Tibial nerve (tissue), 4 donors: ENCODE measurements around the gene MRPS22. TPM values are rescaled to one million over a fixed set of nuclear protein-coding genes. Genes with fewer than 3 reads are reported as not detected.

Experiments used
- DNase-seq, 2 donors: peaks; one replicate each; pipeline ENCODE4 v3.0.0-alpha.2; 2019; ENCODE audit warnings: low spot score in 2 of 2
- H3K27ac ChIP-seq, 4 donors: fragments of 200-600 bp; sonication (generic) in 3 of 4; one replicate each; pipeline ENCODE4 v1.5.1; 2017 to 2019; ENCODE audit warnings: mild to moderate bottlenecking in 1 of 4
- H3K27me3 ChIP-seq, 2 donors: fragments of 200-600 bp; sonication (generic) in 1 of 2; one replicate each; pipeline versions ENCODE4 v1.5.1 to v1.6.0; 2017 to 2019
- H3K36me3 ChIP-seq, 3 donors: fragments of 200-600 bp; sonication (generic); one replicate each; pipeline ENCODE4 v1.5.1; 2018 to 2019
- H3K4me1 ChIP-seq, 4 donors: fragments of 200-600 bp; sonication (generic) in 3 of 4; one replicate each; pipeline ENCODE4 v1.5.1; 2017 to 2019
- H3K4me3 ChIP-seq, 4 donors: fragments of 200-600 bp; sonication (generic) in 3 of 4; one replicate each; pipeline ENCODE4 v1.5.1; 2017 to 2019; ENCODE audit warnings: mild to moderate bottlenecking in 1 of 4, moderate library complexity in 1 of 4
- H3K9me3 ChIP-seq, 4 donors: fragments of 200-600 bp; sonication (generic) in 3 of 4; one replicate each; pipeline ENCODE4 v1.5.1; 2017 to 2019
- EP300 ChIP-seq, 2 donors: sonication (generic); formaldehyde crosslinking; IDR thresholded peaks; one replicate each; pipeline ENCODE4 v1.6.1; 2017; ENCODE audit warnings: antibody characterized with exemption in 2 of 2, mild to moderate bottlenecking in 1 of 2
- POLR2A ChIP-seq, 2 donors: fragments of 450-650 bp; IDR thresholded peaks; one replicate each; pipeline ENCODE4 v1.6.1; 2017; ENCODE audit warnings: antibody characterized with exemption in 2 of 2, mild to moderate bottlenecking in 2 of 2, moderate library complexity in 2 of 2
- WGBS, 2 donors: methylation state at CpG; one replicate each; pipeline ENCODE4 v1.1.5; 2018; 5-methylcytosine and 5-hydroxymethylcytosine counted together
- total RNA-seq, 4 donors: library from RNA; depleted of rRNA; stranded (reverse); fragments of >200 nt; gene quantifications; one replicate each; pipeline ENCODE4 v1.1.0, GENCODE V29; 2016
- TF ChIP-seq, protein P1 (sequence below), 5 experiments: fragments of 200-600 bp in 3 of 5; fragments of 450-650 bp in 2 of 5; sonication (generic) in 3 of 5; IDR thresholded peaks; one replicate each; pipeline ENCODE4 v1.5.1; 2016 to 2019; ENCODE audit warnings: antibody characterized with exemption in 5 of 5, mild to moderate bottlenecking in 3 of 5, moderate library complexity in 2 of 5

MRPS22 gene
- total RNA-seq, 4 donors from 2014 or later, result 37.7 to 50.7 (median 46.4) TPM

DNA sequence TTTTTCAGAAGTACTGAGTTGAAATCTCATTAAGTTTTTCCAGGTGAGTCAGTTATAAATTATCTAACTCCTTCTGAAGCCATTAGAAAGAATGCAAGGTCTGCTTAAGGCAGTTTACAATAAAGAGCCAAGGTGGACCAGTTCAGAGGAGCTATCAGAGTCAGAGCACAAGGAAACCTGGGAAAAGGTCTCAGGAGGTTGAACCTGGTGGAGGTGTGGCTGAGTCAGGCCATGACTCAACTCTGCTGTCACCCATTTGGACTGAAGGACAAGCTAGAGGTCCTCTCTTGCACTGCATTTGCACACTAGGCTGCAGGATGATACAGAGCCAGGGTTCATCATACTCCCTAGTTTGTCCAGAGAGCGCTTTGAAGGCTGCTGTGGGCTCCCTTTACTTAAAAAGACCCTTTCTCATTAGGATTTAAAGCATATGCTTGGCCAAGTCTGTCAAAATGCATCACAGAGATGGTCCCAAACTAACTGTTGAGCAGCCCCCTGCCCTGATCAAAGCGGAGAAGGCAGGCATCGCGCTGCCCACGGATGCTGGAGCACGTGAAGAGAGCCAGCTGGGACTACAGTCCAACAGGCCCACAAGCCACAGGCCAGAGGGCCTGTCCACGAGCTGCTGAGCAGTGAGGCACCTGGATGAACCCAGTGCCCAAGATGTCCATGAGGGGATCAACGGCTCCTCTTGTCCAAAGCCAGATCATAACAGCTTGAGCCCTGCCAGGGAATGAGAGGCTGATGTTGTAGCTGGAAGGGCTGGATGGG lies 26.0 kb upstream of the MRPS22 start:
- WGBS, 2 donors, result 86 to 89% methylated on average over 8 of the region's 8 CpGs
- no peak overlapping the region for H3K4me3 ChIP-seq
- no peaks in the 10 kb centered on the region for H3K9me3 ChIP-seq
- H3K27me3 ChIP-seq, result peaks cover 0 to 6% of the 10 kb centered on the region in 2 donors
- H3K27ac ChIP-seq, result no peak overlapping the region
- no peaks in the 10 kb centered on the region for H3K4me1 ChIP-seq
- DNase-seq, result no peak
- H3K36me3 ChIP-seq, result no peaks in the 10 kb centered on the region
- TF ChIP-seq, protein P1, sequence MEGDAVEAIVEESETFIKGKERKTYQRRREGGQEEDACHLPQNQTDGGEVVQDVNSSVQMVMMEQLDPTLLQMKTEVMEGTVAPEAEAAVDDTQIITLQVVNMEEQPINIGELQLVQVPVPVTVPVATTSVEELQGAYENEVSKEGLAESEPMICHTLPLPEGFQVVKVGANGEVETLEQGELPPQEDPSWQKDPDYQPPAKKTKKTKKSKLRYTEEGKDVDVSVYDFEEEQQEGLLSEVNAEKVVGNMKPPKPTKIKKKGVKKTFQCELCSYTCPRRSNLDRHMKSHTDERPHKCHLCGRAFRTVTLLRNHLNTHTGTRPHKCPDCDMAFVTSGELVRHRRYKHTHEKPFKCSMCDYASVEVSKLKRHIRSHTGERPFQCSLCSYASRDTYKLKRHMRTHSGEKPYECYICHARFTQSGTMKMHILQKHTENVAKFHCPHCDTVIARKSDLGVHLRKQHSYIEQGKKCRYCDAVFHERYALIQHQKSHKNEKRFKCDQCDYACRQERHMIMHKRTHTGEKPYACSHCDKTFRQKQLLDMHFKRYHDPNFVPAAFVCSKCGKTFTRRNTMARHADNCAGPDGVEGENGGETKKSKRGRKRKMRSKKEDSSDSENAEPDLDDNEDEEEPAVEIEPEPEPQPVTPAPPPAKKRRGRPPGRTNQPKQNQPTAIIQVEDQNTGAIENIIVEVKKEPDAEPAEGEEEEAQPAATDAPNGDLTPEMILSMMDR (IDR thresholded peaks at IDR 0.05), result no peak
- TF ChIP-seq POLR2A (IDR thresholded peaks at IDR 0.05), result no peak
- TF ChIP-seq EP300 (IDR thresholded peaks at IDR 0.05), result no peak

DNA sequence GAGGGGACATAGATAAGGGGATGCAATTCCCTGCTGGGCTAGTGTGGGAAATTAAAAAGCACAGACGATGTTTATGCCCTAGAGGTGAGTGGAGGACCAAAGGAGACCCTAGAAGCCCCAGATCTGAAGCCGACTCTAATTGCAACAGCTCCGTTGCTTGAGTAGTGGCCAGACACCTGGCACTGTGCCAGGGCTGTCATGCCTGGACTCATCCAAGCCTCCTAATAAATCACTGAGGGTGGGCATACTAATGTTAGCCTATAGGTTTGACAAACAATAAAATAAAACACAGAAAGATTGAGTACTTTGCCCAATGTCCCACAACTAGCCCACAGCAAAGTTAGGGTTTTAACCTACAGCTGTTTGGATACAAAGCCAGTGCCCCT lies 25.4 kb upstream of the MRPS22 start:
- Histone ChIP-seq H3K4me3 (no peak overlapping the region), H3K4me1 (no peaks in the 10 kb centered on the region), H3K36me3 (no peaks in the 10 kb centered on the region), H3K27ac (no peak overlapping the region), H3K27me3 (peaks cover 0 to 6% of the 10 kb centered on the region in 2 donors), H3K9me3 (no peaks in the 10 kb centered on the region)
- 20 to 50% methylated on average over 3 of the region's 3 CpGs for WGBS, 2 donors
- no peak for DNase-seq
- TF ChIP-seq, protein P1 (IDR thresholded peaks at IDR 0.05), result no peak
- TF ChIP-seq EP300 (IDR thresholded peaks at IDR 0.05), result no peak
- TF ChIP-seq POLR2A (IDR thresholded peaks at IDR 0.05), result no peak

DNA sequence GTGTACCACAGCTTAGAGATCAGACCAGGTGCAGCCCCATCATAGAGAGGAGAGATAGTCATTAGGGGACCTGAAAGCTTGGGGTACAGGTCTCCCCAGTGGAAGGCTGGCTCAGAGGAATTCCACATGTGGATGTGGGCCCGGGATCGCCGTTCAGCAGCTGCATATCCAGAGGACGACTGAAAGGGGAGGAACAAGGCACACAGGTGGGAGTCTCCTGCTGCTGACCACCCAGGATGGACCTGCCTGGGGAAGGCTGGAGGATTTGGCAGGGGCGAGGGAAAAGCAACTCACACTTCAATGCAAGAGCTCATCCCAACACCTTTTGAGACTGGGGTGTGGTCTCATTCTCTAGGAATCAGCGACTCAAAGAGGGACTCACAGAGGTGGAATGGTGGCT lies 25.0 kb upstream of the MRPS22 start:
- H3K27ac ChIP-seq, result no peak overlapping the region
- H3K4me1 ChIP-seq, result no peaks in the 10 kb centered on the region
- no peak overlapping the region for H3K4me3 ChIP-seq
- DNase-seq, result no peak
- peaks cover 0 to 6% of the 10 kb centered on the region in 2 donors for H3K27me3 ChIP-seq
- 79 to 88% methylated on average over 6 of the region's 6 CpGs for WGBS, 2 donors
- TF ChIP-seq EP300 (IDR thresholded peaks at IDR 0.05), result no peak
- no peaks in the 10 kb centered on the region for H3K36me3 ChIP-seq
- H3K9me3 ChIP-seq, result no peaks in the 10 kb centered on the region

DNA sequence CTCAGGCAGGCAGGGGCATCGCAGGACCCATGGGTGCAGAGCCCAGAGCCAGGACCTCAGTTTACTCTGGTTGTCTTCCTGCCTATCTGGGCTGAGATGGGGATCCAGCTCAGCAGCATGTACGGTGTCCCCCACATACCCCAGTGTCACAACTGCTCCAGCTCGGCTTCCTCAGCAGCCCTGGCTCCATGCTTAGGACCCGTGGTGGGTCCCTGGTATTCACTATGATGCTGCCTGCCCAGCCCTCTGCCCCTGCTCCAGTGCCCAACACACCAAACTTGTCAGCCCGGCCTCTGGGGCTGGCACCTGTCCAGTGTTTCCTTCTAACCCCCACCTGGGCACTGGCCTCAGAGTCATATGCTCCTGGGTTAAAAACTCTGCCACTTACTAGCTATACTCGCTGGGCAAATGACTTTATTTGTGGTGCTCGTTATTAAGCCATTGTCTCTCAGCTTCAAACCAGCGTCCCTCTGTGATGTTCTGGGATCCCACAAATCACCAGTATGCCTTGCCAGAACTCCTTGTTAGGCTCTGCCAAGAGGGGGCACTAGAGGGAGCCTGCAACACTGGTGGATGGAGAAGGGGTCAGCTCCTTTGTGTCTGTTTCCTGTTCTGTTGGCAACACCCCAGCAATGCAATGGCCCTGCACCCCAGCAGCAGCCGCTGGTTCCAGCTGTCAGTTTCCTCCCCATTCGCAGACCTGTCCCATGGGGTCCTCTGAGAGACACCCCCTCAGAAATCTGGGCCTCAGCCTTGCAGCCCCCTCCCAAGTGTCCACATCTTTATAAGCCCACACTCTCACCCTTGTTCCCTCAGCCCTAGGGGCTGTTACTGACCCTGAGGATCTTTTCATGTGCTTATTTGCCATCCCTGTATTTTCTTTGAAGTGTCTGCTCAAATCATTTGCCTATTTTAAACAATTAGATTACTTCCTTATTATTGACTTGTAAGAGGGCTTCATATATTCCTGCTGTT lies 24.1 kb upstream of the MRPS22 start:
- TF ChIP-seq POLR2A (IDR thresholded peaks at IDR 0.05), result no peak
- TF ChIP-seq EP300 (IDR thresholded peaks at IDR 0.05), result no peak
- TF ChIP-seq, protein P1 (IDR thresholded peaks at IDR 0.05), result no peak
- Histone ChIP-seq H3K27me3 (peaks cover 0 to 6% of the 10 kb centered on the region in 2 donors), H3K4me3 (no peak overlapping the region), H3K36me3 (no peaks in the 10 kb centered on the region), H3K27ac (no peak overlapping the region), H3K9me3 (no peaks in the 10 kb centered on the region), H3K4me1 (no peaks in the 10 kb centered on the region)
- DNase-seq, result no peak
- 44 to 56% methylated on average over 10 of the region's 10 CpGs for WGBS, 2 donors

DNA sequence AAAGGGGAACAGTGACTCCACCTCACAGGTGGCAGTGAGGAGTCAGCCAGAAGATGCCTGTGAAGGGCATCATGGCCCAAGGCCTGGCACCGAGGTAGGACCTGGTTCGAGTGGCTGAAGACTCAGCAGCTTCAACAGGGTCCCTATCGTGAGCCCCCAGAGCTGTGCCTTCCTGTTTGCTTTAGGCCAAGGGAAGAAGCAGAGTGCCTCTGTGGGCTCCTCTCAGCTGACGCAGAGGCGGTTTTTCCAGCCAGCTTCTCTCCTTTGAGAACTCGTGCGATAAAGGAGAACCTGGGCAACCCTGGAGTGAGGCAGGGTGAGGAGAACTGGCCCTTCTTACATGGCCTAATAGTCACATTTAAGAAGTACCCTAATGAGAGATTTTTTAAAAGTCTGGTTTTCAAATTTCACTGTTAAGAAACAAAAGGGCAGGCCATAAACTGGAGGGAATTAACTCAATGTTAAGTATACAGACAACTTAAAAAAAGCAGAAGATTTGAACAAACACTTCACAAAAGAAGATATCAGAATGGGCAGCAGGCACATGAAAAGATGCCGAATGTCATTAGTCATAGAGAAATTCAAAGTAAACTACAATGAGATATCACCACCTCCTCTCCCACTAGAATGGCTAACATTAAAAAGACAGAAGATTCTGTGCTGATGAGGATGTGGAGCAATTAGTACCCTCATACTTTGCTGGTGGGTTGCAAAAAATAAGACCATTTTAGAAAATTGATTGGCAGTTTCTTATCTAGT lies 23.1 kb upstream of the MRPS22 start:
- no peaks in the 10 kb centered on the region for H3K27me3 ChIP-seq
- H3K36me3 ChIP-seq, result no peaks in the 10 kb centered on the region
- no peaks in the 10 kb centered on the region for H3K4me1 ChIP-seq
- no peaks in the 10 kb centered on the region for H3K9me3 ChIP-seq
- H3K27ac ChIP-seq, result no peak overlapping the region
- 77 to 80% methylated on average over 8 of the region's 8 CpGs for WGBS, 2 donors
- no peak for DNase-seq
- no peak overlapping the region for H3K4me3 ChIP-seq
- TF ChIP-seq POLR2A (IDR thresholded peaks at IDR 0.05), result no peak
- TF ChIP-seq, protein P1 (IDR thresholded peaks at IDR 0.05), result no peak
